HG02970 (cell line): ENCODE results near the gene COX7A2L.

Experiments
- ATAC-seq: cut with Tn5 transposase; IDR thresholded peaks from one replicate; pipeline ENCODE4 v1.9.1; 2021; ENCODE audit warnings: mild to moderate bottlenecking, moderate library complexity, moderate number of reproducible peaks; ENCODE audit not compliant: unreplicated experiment, low FRiP score

Gene COX7A2L

DNA sequence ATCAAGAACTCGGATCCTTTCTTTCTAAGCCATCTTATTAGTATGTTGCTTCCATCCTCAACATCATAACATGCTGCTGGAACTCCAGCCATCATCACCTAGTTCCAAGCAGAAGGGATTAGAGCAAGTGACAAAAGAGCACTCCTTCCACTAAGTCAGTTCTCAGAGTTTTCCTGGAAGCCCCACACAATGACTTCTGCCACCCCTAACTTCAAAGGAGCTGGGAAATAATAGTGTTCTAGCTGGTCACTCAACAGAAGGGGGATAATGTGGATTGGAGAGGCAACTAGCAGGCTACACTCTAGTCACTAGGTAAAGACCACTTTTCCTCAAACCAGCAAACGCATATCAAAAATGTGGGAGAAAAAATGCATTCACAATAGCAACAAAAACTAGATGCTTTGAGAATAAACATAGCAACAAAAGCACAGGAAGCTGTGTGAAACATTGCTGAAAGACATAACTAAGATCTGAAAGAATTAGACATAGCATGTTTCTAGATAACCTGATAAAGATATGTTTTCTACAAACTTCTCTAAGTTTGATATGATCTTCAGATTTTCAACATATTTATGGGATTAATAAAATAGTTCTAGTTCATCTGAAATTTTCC, 39.5 kb downstream of the COX7A2L start:
- no peak for ATAC-seq

DNA sequence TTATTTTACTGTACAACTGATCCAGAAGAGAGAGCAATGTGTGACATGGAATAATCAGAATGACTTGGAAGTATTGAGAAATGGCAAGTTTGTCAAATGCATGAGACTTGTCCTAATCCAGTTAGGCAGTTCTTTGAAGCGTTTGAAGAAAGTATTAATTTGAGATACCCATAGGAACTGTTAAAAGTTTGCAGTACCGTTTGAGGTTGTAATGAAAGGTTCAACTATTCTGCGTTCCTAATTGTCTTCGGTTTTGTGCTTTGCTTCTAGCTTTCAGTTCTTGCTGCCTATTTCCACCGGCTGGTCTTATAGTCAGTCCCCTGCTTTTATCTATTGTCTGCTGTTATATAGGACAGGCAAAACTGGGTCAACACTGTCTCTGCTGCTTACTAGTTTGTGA, 41.8 kb downstream of the COX7A2L start:
- no peak for ATAC-seq

DNA sequence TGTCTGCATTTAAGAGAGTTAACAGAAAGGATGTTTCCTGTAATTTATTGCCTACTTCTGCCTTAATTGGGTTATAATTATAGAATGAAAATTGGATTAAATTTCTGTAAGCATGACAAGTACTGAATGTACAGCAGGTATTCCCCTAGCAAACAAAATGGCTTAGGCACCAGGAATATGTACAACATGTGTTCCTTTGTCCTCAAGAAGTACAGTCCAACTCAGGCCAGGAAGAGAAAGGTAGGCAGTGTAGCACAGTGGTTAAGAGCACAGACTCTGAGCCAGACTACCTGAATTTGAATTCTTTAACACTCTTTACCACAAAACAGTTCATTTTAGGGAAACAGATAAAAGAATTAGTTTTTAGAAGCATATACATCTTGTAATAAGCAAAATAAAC, 43.1 kb downstream of the COX7A2L start:
- ATAC-seq, result no peak

DNA sequence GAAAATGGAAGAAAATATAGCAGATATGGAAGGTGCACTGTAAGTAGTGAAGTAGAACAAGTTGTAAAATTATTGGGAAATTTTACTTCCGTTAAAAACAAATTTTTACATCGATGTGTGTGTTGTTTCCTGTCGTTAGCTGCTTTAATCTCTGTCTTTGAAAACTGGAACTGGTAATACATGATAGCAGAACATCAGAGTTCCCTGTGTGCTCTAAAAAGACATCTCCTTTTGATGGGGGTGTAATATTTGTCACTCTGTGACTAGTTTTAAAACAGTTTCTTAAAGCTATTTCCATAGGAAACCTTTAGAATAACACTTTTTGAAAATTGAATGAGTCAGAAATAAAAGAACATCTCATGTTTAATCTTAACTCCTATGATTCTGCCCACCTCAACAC, 43.5 kb downstream of the COX7A2L start:
- ATAC-seq, result no peak

DNA sequence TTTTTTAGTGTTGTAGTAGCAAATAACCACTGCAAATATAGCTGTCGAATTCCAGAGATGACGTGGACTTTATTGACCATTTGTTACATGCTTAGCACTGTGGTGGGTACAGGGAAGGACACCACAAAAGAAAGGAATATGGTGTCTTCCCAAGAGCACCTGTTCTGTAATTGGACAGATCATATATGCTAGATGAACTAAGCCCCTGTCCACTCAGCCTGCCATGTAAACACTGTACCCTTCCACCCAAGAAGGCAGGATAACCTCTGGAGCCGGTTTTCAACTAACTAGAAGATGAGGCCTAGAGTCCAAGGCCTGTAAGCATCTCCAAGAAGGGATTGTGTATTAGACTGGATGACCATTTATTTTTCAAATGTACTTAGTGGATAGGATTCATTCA, 44.1 kb downstream of the COX7A2L start:
- ATAC-seq, result no peak

DNA sequence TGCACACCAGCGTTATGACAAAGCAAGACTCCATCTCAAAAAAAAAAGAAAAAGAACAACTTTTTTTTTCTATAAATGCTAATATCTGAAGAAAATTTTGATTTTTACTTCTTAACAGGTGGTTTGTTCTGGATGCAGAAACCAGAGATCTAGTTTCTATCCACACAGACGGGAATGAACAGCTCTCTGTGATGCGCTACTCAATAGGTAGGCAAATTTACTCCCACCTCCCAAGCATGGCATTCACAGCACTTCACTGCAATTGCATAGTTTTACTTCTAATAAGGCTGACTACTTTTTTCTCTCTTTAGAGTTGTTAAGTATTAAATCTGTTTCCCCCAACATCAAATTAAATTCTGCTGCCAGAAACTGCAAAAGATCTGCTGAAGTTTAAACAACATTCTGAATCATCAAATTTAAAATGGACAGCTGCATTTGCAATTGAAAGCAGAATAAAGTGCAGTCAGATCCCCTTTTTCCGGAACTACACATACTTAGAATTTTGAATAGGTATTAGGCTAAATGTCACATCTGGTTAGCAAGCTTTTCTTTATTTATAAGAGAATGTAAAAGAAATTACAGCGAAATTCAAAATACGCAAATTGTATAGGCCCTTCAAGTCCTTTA, 45.1 kb downstream of the COX7A2L start:
- no peak for ATAC-seq

DNA sequence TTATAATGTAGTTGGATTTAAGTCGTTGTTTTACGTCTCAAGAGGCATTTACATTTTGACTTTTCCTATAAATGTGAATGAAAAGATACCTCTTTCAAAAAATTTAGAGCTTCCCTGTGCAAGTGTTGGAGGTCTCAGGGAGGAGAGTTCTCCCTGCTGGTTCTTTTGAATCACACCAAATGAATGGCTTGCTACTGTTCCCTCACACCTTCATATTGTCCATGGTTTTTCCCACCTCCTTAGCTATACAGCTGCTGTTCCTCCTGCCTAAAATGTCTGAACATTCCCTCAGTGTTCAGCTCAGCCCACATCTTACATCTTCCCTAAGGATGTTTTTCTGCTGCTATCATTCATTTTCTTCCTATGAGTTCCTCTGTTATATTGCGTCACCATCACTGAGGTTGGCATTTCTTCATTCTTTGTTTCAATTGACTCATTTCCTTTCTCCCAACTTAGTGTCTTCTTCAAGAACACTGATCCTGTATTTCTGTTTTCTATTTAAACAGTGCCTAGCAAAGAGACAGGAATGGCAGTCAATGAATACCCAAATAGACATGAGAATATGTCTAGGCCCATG, 46.0 kb downstream of the COX7A2L start:
- ATAC-seq, result no peak

DNA sequence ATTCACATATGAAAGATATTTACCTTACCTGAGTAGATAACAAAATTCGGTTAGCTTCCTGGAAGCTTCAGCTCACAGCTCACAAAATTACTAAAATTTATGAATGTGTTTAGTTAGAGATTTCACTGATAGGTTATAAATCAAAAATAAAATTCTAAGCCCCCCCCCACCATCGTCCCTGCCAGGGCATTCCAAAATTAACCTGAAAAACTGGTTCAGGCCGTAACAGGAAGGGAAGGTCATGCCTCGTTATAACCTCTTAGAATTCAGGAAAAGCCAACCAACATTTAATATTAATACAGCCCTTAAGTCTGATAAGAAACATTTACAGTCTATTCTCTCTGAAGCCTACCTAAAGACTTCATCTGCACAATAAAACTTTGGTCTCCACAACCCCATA, 48.9 kb downstream of the COX7A2L start:
- ATAC-seq, result no peak

DNA sequence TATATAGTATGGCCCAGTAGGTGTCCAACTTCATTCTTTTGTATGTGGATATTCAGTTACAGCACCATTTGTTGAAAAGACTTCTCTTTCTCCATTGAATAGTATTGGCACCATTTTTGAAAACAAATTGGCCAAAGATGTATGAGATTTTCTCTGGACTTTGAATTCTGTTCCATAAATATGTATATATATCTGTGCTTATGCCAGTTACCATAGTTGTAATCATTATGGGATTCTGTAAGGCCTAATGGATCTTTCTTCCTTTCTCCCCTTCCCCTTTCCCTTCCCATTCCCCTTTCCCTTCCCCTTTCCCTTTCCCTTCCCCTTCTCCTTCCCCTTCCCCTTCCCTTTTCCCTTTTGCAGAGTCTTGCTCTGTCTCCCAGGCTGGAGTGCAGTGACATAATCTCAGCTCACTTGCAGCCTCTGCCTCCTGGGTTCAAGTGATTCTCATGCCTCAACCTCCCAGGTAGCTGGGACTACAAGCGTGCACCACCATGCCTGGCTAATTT, 51.0 kb downstream of the COX7A2L start:
- no peak for ATAC-seq

DNA sequence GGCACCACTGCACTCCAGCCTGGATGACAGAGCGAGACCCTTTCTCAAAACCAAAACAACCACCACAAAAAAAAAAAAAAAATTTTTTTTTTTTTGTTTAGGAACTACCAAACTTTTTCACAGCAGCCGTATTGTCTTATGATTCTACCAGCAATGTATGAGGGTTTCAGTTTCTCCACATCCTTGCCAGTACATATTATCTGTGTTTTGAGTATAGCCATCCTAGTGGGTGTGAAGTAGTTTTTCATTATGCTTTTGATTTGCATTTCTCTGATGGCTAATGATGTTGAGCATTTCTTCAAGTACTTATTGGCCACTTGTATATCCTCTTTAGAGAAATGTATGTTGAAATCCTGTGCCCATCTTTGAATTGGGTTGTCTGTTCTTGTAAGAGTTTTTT, 51.7 kb downstream of the COX7A2L start:
- no peak for ATAC-seq

DNA sequence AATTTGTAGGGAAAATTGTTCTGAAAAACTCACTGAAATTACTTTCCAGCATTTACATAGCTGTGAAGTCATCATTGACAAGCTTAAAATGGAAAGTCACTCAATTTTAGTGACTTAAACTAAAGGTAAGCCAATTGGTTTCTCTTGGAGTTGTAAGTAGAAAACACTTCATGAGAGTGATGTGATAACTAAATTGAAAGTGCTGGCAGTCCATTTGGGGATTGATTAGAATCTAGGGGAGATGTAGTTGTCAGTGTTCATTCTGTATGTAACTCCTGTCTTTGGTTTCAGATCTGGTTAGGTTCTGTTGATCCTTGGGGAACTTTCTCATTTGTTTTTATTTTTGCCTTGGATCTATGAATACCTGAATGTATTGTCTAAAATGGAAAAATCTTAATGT, 53.8 kb downstream of the COX7A2L start:
- no peak for ATAC-seq

DNA sequence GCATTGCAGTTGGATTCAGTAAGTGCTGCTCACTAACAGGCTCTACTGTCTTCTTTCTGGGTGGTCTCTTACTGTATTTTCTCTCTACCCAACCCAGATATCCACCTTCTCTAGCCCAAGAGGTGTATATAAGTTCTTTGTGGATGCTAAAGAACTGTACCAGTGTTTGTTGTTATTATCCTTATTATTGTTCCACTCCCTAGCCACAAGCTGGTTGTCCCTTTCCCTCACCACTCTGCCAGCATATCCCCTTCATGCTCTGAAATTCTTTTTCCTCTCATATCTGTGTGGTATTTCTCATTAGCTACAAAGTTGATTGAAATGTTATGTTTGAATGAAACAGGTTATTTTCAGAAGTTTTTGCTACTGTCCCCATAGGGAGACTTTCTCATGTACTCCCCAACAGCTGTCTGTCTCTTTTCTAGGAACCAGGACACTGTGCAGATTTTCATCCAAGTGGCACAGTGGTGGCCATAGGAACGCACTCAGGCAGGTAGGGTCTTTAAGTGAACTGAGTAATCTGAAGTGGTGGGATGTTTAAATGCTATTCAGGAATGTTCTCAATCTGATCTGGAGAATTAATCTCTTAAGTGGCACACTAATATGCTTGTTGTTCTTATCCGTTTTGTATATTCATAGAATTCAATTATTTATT, 56.8 kb downstream of the COX7A2L start:
- ATAC-seq, result no peak

DNA sequence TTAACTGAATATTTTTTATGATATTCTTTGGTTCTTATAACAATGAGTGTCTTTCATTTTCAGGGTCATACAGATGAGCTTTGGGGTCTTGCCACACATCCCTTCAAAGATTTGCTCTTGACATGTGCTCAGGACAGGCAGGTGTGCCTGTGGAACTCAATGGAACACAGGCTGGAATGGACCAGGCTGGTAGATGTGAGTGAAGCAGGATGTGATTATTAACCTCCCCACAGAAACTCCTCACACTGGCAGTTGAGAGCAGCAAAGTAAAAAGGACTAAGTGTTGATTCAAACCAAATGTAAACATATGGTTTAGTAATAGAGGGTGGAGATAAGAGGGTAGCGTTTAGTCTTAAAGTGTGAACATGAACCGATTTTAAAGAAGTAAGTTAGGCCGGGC, 57.8 kb downstream of the COX7A2L start:
- ATAC-seq, result no peak

DNA sequence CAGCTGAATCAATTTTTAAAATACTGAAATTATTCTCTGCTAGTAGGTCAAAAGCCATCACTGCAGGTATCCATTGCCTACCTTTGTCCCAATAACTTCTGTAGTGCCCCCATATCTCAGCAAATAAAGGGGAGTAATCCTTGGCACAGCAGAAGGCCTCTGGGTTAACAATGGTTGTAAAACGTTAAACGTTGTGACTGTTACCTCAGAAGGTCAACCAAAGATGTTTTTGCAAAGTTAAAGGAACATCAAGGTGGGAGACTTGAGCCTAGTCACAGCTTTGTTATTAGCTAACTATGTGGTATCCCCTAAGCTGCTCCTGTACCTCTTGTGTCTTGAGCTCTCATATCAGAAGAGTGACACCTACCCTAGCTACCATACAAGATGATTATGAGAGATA, 60.5 kb downstream of the COX7A2L start:
- ATAC-seq, result no peak
